ENCODE data around the gene MED1.

The MED1 gene

GRCh38 chr17:39402244-39402889, 48.7 kb downstream of the MED1 start:
- Histone ChIP-seq H3K36me3 (ENCODE audit: control insufficient read depth in 2 of 2, insufficient read depth in 2 of 2, low read length in 2 of 2) (peaks cover 0 to 2% of the 10 kb centered on the region in 2 donors), H3K4me3 (ENCODE audit: low read length in 2 of 2) (peak overlapping the region; percentile 79 to 91), H3K27ac (ENCODE audit: low read depth in 2 of 2, low read length in 2 of 2) (peak overlapping the region; percentile 89 to 90), H3K9ac (ENCODE audit: low read depth in 1 of 2, low read length in 2 of 2) (peak overlapping the region in 1 of 2 donors; percentile 93), H3K27me3 (ENCODE audit: control insufficient read depth in 2 of 2, insufficient read depth in 2 of 2, low read length in 2 of 2) (no peaks in the 10 kb centered on the region), H3K4me1 (ENCODE audit: control insufficient read depth in 2 of 2, insufficient read depth in 2 of 2, low read length in 2 of 2) (peaks cover 15% of the 10 kb centered on the region in 2 donors), H3K9me3 (ENCODE audit: control insufficient read depth in 2 of 2, low read length in 2 of 2) (no peaks in the 10 kb centered on the region)

- Histone ChIP-seq H3K27me3 (ENCODE audit: control insufficient read depth in 2 of 2, insufficient read depth in 2 of 2, low read length in 2 of 2) (no peaks in the 10 kb centered on the region), H3K9me3 (ENCODE audit: control insufficient read depth in 2 of 2, low read length in 2 of 2) (no peaks in the 10 kb centered on the region), H3K36me3 (ENCODE audit: control insufficient read depth in 2 of 2, insufficient read depth in 2 of 2, low read length in 2 of 2) (no peaks in the 10 kb centered on the region), H3K9ac (ENCODE audit: low read depth in 1 of 2, low read length in 2 of 2) (peak within 1 kb of the TSS; percentile 83 to 93), H3K27ac (ENCODE audit: low read depth in 2 of 2, low read length in 2 of 2) (peak within 1 kb of the TSS; percentile 89 to 90), H3K4me3 (ENCODE audit: low read length in 2 of 2) (peak within 1 kb of the TSS; percentile 79 to 91), H3K4me1 (ENCODE audit: control insufficient read depth in 2 of 2, insufficient read depth in 2 of 2, low read length in 2 of 2) (peaks cover 15% of the 10 kb centered on the region in 2 donors)
Observed at GRCh38 chr17:39401412-39402243, 49.4 kb downstream of the MED1 start, which contains the start of gene FBXL20. Gene FBXL20 (minus strand): TSS chr17:39401626. CDS start chr17:39401402, 224 bp downstream.

DNA sequence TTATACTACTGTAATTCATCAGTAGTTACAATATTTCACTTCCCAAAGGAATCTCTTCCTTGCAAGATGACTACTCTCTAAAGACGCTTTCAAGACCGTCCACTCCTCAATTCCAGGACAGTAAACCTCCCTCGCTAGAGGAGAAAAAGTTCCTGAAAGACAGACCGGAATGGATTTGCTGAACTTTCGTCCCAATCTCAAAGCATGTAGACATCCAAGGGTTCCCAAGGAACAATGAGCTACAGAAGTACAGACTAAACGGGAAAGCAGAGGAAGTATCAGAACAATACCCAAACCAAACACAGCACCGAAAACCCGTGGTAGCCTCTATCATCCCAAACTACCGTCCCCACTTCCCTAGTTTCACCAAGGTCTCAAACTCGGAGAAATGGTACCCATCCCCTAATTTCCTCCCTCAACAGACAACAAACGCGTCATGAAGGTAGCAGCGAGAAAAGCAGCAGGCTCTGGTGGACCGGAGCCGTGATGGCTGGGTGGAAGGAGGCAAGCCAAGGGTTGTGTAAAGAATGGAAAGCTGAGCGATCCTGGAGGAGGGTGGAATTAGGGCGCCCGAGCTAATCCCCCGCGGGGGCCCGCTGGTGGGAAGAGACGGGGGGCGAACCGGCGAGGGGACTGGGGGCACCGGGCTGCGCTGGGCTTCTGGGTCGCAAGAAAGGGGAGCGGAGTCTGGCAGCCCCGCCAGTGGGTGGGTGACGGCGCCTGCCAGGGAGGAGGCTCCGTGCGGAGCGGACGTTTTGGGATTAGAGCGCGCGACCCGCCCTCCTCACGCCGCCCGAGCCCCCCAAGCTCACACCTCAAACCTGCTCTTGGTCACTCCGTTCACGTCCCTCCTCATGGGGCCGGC, 50.3 kb downstream of the MED1 start:
- Histone ChIP-seq H3K9me3 (ENCODE audit: control insufficient read depth in 2 of 2, low read length in 2 of 2) (no peaks in the 10 kb centered on the region), H3K27me3 (ENCODE audit: control insufficient read depth in 2 of 2, insufficient read depth in 2 of 2, low read length in 2 of 2) (no peaks in the 10 kb centered on the region), H3K4me1 (ENCODE audit: control insufficient read depth in 2 of 2, insufficient read depth in 2 of 2, low read length in 2 of 2) (peaks cover 15% of the 10 kb centered on the region in 2 donors), H3K36me3 (ENCODE audit: control insufficient read depth in 2 of 2, insufficient read depth in 2 of 2, low read length in 2 of 2) (no peaks in the 10 kb centered on the region), H3K27ac (ENCODE audit: low read depth in 2 of 2, low read length in 2 of 2) (peak overlapping the region; percentile 89 to 90), H3K4me3 (ENCODE audit: low read length in 2 of 2) (peak overlapping the region; percentile 79 to 91), H3K9ac (ENCODE audit: low read depth in 1 of 2, low read length in 2 of 2) (peak overlapping the region; percentile 83 to 93)

GRCh38 chr17:39399791-39400190, 51.3 kb downstream of the MED1 start:
- H3K27me3 ChIP-seq (ENCODE audit: control insufficient read depth in 2 of 2, insufficient read depth in 2 of 2, low read length in 2 of 2), result no peaks in the 10 kb centered on the region
- no peaks in the 10 kb centered on the region for H3K36me3 ChIP-seq (ENCODE audit: control insufficient read depth in 2 of 2, insufficient read depth in 2 of 2, low read length in 2 of 2)
- H3K4me1 ChIP-seq (ENCODE audit: control insufficient read depth in 2 of 2, insufficient read depth in 2 of 2, low read length in 2 of 2), result peaks cover 11 to 12% of the 10 kb centered on the region in 2 donors
- H3K4me3 ChIP-seq (ENCODE audit: low read length in 2 of 2), result peak overlapping the region; percentile 79 to 91
- no peak overlapping the region for H3K27ac ChIP-seq (ENCODE audit: low read depth in 2 of 2, low read length in 2 of 2)
- H3K9me3 ChIP-seq (ENCODE audit: control insufficient read depth in 2 of 2, low read length in 2 of 2), result no peaks in the 10 kb centered on the region
- no peak overlapping the region for H3K9ac ChIP-seq (ENCODE audit: low read depth in 1 of 2, low read length in 2 of 2)

GRCh38 chr17:39393736-39394135, 57.3 kb downstream of the MED1 start:
- peaks cover 0 to 2% of the 10 kb centered on the region in 2 donors for H3K36me3 ChIP-seq (ENCODE audit: control insufficient read depth in 2 of 2, insufficient read depth in 2 of 2, low read length in 2 of 2)
- no peaks in the 10 kb centered on the region for H3K9me3 ChIP-seq (ENCODE audit: control insufficient read depth in 2 of 2, low read length in 2 of 2)
- H3K4me1 ChIP-seq (ENCODE audit: control insufficient read depth in 2 of 2, insufficient read depth in 2 of 2, low read length in 2 of 2), result no peaks in the 10 kb centered on the region
- no peak overlapping the region for H3K27ac ChIP-seq (ENCODE audit: low read depth in 2 of 2, low read length in 2 of 2)
- no peak overlapping the region for H3K4me3 ChIP-seq (ENCODE audit: low read length in 2 of 2)
- H3K27me3 ChIP-seq (ENCODE audit: control insufficient read depth in 2 of 2, insufficient read depth in 2 of 2, low read length in 2 of 2), result no peaks in the 10 kb centered on the region
- H3K9ac ChIP-seq (ENCODE audit: low read depth in 1 of 2, low read length in 2 of 2), result no peak overlapping the region

GRCh38 chr17:39391448-39391847, 59.6 kb downstream of the MED1 start:
- H3K4me1 ChIP-seq (ENCODE audit: control insufficient read depth in 2 of 2, insufficient read depth in 2 of 2, low read length in 2 of 2), result no peaks in the 10 kb centered on the region
- H3K9me3 ChIP-seq (ENCODE audit: control insufficient read depth in 2 of 2, low read length in 2 of 2), result no peaks in the 10 kb centered on the region
- no peaks in the 10 kb centered on the region for H3K27me3 ChIP-seq (ENCODE audit: control insufficient read depth in 2 of 2, insufficient read depth in 2 of 2, low read length in 2 of 2)
- peaks cover 0 to 2% of the 10 kb centered on the region in 2 donors for H3K36me3 ChIP-seq (ENCODE audit: control insufficient read depth in 2 of 2, insufficient read depth in 2 of 2, low read length in 2 of 2)
- no peak overlapping the region for H3K4me3 ChIP-seq (ENCODE audit: low read length in 2 of 2)
- H3K27ac ChIP-seq (ENCODE audit: low read depth in 2 of 2, low read length in 2 of 2), result no peak overlapping the region
- H3K9ac ChIP-seq (ENCODE audit: low read depth in 1 of 2, low read length in 2 of 2), result no peak overlapping the region

- no peaks in the 10 kb centered on the region for H3K9me3 ChIP-seq (ENCODE audit: control insufficient read depth in 2 of 2, low read length in 2 of 2)
- peaks cover 0 to 4% of the 10 kb centered on the region in 2 donors for H3K36me3 ChIP-seq (ENCODE audit: control insufficient read depth in 2 of 2, insufficient read depth in 2 of 2, low read length in 2 of 2)
- no peaks in the 10 kb centered on the region for H3K27me3 ChIP-seq (ENCODE audit: control insufficient read depth in 2 of 2, insufficient read depth in 2 of 2, low read length in 2 of 2)
- no peak overlapping the region for H3K4me3 ChIP-seq (ENCODE audit: low read length in 2 of 2)
- H3K27ac ChIP-seq (ENCODE audit: low read depth in 2 of 2, low read length in 2 of 2), result no peak overlapping the region
- H3K4me1 ChIP-seq (ENCODE audit: control insufficient read depth in 2 of 2, insufficient read depth in 2 of 2, low read length in 2 of 2), result no peaks in the 10 kb centered on the region
- no peak overlapping the region for H3K9ac ChIP-seq (ENCODE audit: low read depth in 1 of 2, low read length in 2 of 2)
Observed at GRCh38 chr17:39385040-39385439, 66.0 kb downstream of the MED1 start.

DNA sequence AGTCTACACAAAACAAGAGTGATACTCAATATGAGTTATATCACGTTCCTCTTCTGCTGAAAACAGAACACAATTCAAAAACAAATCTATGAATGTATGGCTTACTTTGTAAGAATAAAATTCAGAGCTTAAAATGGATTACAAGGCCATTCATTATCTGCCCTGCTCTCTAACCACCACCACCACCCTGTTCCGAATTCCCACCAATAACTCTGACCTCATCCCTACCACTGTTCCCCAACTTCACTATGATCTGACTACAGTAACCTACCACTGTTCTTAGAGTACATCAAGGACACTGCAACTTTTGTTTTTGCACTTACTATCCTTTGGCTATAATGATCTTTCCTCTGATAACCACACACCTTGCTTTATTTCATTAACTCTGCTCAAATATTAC, 70.9 kb downstream of the MED1 start:
- no peak overlapping the region for H3K9ac ChIP-seq (ENCODE audit: low read depth in 1 of 2, low read length in 2 of 2)
- H3K9me3 ChIP-seq (ENCODE audit: control insufficient read depth in 2 of 2, low read length in 2 of 2), result no peaks in the 10 kb centered on the region
- no peaks in the 10 kb centered on the region for H3K4me1 ChIP-seq (ENCODE audit: control insufficient read depth in 2 of 2, insufficient read depth in 2 of 2, low read length in 2 of 2)
- H3K36me3 ChIP-seq (ENCODE audit: control insufficient read depth in 2 of 2, insufficient read depth in 2 of 2, low read length in 2 of 2), result peaks cover 0 to 2% of the 10 kb centered on the region in 2 donors
- H3K27me3 ChIP-seq (ENCODE audit: control insufficient read depth in 2 of 2, insufficient read depth in 2 of 2, low read length in 2 of 2), result no peaks in the 10 kb centered on the region
- no peak overlapping the region for H3K4me3 ChIP-seq (ENCODE audit: low read length in 2 of 2)
- H3K27ac ChIP-seq (ENCODE audit: low read depth in 2 of 2, low read length in 2 of 2), result no peak overlapping the region

DNA sequence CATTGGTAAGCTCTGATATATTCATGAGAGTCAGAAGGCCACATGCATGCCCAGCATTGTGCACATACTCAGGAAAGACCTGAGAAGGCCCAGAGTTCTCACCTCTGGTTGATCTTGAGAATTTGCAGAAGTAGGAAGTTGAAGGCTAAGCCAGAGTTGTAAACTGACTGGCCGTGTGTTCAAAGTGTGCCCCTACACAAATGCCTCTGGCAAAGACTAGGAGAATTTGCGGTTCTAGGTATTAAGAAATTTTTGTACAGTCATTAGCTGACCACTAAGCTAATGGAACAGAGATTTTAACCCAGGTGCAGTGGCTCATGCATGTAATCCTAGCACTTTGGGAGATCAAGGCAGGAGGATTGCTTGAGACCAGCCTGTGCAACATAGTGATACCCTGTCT, 74.6 kb downstream of the MED1 start:
- Histone ChIP-seq H3K4me1 (ENCODE audit: control insufficient read depth in 2 of 2, insufficient read depth in 2 of 2, low read length in 2 of 2) (no peaks in the 10 kb centered on the region), H3K36me3 (ENCODE audit: control insufficient read depth in 2 of 2, insufficient read depth in 2 of 2, low read length in 2 of 2) (no peaks in the 10 kb centered on the region), H3K27ac (ENCODE audit: low read depth in 2 of 2, low read length in 2 of 2) (no peak overlapping the region), H3K9me3 (ENCODE audit: control insufficient read depth in 2 of 2, low read length in 2 of 2) (no peaks in the 10 kb centered on the region), H3K27me3 (ENCODE audit: control insufficient read depth in 2 of 2, insufficient read depth in 2 of 2, low read length in 2 of 2) (no peaks in the 10 kb centered on the region), H3K9ac (ENCODE audit: low read depth in 1 of 2, low read length in 2 of 2) (no peak overlapping the region), H3K4me3 (ENCODE audit: low read length in 2 of 2) (no peak overlapping the region)
